PC-3 (cell line): ENCODE data around the gene UBE2L3.

Experiments used
- CTCF ChIP-seq: fragments of 300-600 bp; sonication (generic); conservative IDR thresholded peaks from 2 replicates; pipeline ENCODE4 v1.5.1; 2017; ENCODE audit warnings: antibody characterized with exemption, low read depth, mild to moderate bottlenecking, low read length
- EZH2 ChIP-seq: fragments of 300-600 bp; sonication (generic); IDR thresholded peaks from one replicate; pipeline ENCODE4 v1.6.1; 2017; ENCODE audit warnings: antibody characterized with exemption, mild to moderate bottlenecking, low read length; ENCODE audit not compliant: unreplicated experiment
- EZH2phosphoT487 ChIP-seq: fragments of 300-600 bp; sonication (generic); IDR thresholded peaks from 2 replicates; pipeline ENCODE4 v1.6.1; 2018; ENCODE audit warnings: mild to moderate bottlenecking, antibody characterized with exemption, low read length, borderline replicate concordance

DNA sequence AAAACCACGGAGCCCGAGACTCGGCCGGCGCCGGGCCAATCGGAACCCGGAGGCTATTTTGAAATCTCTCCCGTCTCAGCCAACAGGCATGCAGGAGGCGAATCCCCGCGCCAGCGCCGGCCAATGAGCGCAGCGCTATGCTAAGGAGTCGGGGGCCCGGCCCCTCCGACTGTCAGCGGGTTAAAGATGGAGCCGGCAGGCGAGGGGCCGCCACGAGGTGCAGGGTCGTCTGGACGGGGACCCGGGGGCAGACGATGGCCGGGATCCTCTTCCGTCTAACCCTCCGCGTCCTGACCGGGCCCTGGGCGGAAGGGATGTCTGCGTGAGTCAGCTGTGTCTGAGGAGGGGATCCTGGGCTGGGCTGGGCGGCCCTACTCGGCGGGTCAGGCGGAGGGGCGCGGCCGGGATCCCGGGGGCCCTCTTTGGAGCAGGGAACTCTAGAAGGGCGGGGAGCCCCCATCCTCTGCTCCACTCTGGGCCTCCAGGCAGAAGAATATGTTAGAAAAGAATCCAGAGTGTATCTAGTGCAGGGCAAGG lies 84.6 kb downstream of the UBE2L3 start:
- TF ChIP-seq CTCF, result no peak
- no peak for TF ChIP-seq EZH2
- TF ChIP-seq EZH2phosphoT487, result no peak
